Neural progenitor cell (in vitro differentiated cells): Measurements from ENCODE around the gene VWA7. TPM values are rescaled to one million over a fixed set of nuclear protein-coding genes. Genes with fewer than 3 reads are reported as not detected.

Experiments used
- DNase-seq: peaks from one replicate; pipeline ENCODE4 v3.0.0-alpha.2; 2016; ENCODE audit warnings: low spot score
- H2AFZ ChIP-seq: fragments of 200-600 bp; sonication (generic); replicated peaks from 2 replicates; pipeline ENCODE4 v1.6.1; 2016; ENCODE audit warnings: antibody characterized with exemption
- H3F3A ChIP-seq: fragments of 200-600 bp; sonication (generic); 2 replicates; pipeline ENCODE4 v1.6.1; 2016; ENCODE audit warnings: antibody characterized with exemption, low read depth
- H3K27ac ChIP-seq: fragments of 200-600 bp; sonication (generic); 2 replicates; pipeline ENCODE4 v1.5.1; 2016; ENCODE audit warnings: mild to moderate bottlenecking
- H3K27me3 ChIP-seq: fragments of 200-600 bp; sonication (generic); 2 replicates; pipeline ENCODE4 v1.6.1; 2016; ENCODE audit warnings: mild to moderate bottlenecking, moderate library complexity
- H3K36me3 ChIP-seq: fragments of 200-600 bp; sonication (generic); 2 replicates; pipeline ENCODE4 v1.5.1; 2016
- H3K4me1 ChIP-seq: fragments of 200-600 bp; sonication (generic); 2 replicates; pipeline ENCODE4 v1.6.1; 2016; ENCODE audit warnings: mixed run types
- H3K4me2 ChIP-seq: fragments of 200-600 bp; sonication (generic); 2 replicates; pipeline ENCODE4 v1.6.1; 2016
- H3K4me3 ChIP-seq: fragments of 200-600 bp; sonication (generic); 2 replicates; pipeline ENCODE4 v1.5.1; 2016
- H3K79me2 ChIP-seq: fragments of 200-600 bp; sonication (generic); 2 replicates; pipeline ENCODE4 v1.6.1; 2016; ENCODE audit warnings: low read depth
- H3K9ac ChIP-seq: fragments of 200-600 bp; sonication (generic); 2 replicates; pipeline ENCODE4 v1.6.1; 2016
- H3K9me3 ChIP-seq: fragments of 200-600 bp; sonication (generic); 2 replicates; pipeline ENCODE4 v1.5.1; 2016; ENCODE audit warnings: low read depth
- H4K20me1 ChIP-seq: fragments of 200-600 bp; sonication (generic); 2 replicates; pipeline ENCODE4 v1.6.1; 2016; ENCODE audit warnings: low read depth
- H3K27ac Mint-ChIP-seq: 3 replicates; pipeline ENCODE4 v1.8.0; 2021; ENCODE audit warnings: mixed read lengths
- H3K27me3 Mint-ChIP-seq: 2 replicates; pipeline ENCODE4 v1.8.0; 2022; ENCODE audit warnings: low read depth, mild to moderate bottlenecking, inconsistent platforms, moderate library complexity, mixed read lengths; ENCODE audit not compliant: insufficient read depth
- H3K36me3 Mint-ChIP-seq: 3 replicates; pipeline ENCODE4 v1.8.0; 2021; ENCODE audit warnings: mixed read lengths
- H3K4me1 Mint-ChIP-seq: 3 replicates; pipeline ENCODE4 v1.8.0; 2021; ENCODE audit warnings: mixed read lengths
- H3K4me3 Mint-ChIP-seq: 3 replicates; pipeline ENCODE4 v1.8.0; 2021; ENCODE audit warnings: mild to moderate bottlenecking, moderate library complexity, mixed read lengths
- H3K9me3 Mint-ChIP-seq: 3 replicates; pipeline ENCODE4 v1.8.0; 2020; ENCODE audit warnings: mixed read lengths
- EZH2 ChIP-seq: fragments of 200-600 bp; sonication (generic); IDR thresholded peaks from 2 replicates; pipeline ENCODE4 v1.6.1; 2017; ENCODE audit warnings: antibody characterized with exemption, mild to moderate bottlenecking, moderate library complexity
- EZH2phosphoT487 ChIP-seq: fragments of 200-600 bp; sonication (generic); IDR thresholded peaks from 2 replicates; pipeline ENCODE4 v1.6.1; 2017; ENCODE audit warnings: antibody characterized with exemption
- total RNA-seq: library from RNA; depleted of rRNA; stranded (reverse); fragments of >200 nt; gene quantifications from 2 replicates; pipeline ENCODE4 v1.2.3, GENCODE V29; 2015; ENCODE audit warnings: low replicate concordance
- TF ChIP-seq, protein P1 (sequence below): fragments of 200-600 bp; sonication (generic); IDR thresholded peaks from 2 replicates; pipeline ENCODE4 v1.5.1; 2017; ENCODE audit warnings: antibody characterized with exemption, mild to moderate bottlenecking

VWA7 gene
- total RNA-seq, 1 donor from 2014 or later, result 0.34 TPM

DNA sequence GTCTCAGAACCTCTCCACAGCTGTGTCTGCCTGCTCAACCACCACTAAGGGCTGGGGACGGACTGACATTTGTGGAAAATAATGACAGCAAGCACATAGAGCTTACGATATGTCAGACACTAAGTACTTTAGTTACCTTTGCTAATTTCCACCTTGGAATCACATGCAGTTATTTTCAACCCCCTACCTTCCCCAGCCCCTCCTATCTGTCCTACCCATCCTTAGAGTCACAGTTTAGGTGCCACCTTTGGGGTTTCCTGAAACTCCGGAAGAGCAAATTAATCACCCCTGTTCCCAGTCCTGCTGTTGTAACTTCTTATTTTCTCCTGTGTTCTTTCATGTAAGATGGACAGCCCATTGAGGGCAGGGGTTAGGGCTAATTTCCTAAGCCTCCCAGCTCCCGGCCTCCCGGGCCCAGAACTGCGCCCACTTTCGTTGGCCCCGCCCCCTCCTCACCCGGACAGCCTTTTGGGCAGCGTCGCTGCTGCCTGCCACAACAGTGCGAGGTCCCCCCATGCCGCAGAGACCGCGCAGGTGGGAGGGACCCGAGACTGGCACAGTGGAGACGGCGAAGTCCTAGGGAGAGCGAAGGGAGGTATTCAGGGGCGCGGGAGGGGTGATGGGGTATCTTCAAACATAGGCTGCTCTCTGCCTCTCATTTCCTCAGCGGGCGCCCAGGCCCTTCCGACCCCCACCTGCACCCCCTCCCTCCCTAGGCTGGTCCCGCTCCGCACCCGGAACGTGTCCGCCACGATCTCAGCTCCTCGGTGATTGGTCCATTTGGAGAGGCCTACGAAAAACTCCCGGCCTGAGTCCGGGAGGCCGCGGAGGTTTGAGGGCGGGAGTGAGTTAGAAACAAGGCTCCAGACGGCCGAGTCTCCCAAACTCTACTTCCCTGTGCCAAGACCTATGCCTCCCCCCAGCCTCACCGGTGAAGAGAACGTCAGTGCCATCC, 49.1 kb downstream of the VWA7 start:
- Histone ChIP-seq H3K4me1 (peaks cover 7% of the 10 kb centered on the region), H3K36me3 (peaks cover 5% of the 10 kb centered on the region), H3F3A (peaks cover 57% of the 10 kb centered on the region), H3K27ac (no peak overlapping the region), H3K9ac (no peak overlapping the region), H3K79me2 (peaks cover 19% of the 10 kb centered on the region), H3K4me3 (peak overlapping the region; percentile 99), H4K20me1 (peaks cover 24% of the 10 kb centered on the region), H3K4me2 (peak overlapping the region; percentile 86), H3K9me3 (no peaks in the 10 kb centered on the region), H2AFZ (no peak overlapping the region), H3K27me3 (no peaks in the 10 kb centered on the region)
- Mint-ChIP-seq H3K27me3 (peaks cover 10% of the 10 kb centered on the region), H3K27ac (peak overlapping the region; percentile 57), H3K36me3 (peaks cover 46% of the 10 kb centered on the region), H3K4me1 (peaks cover 39% of the 10 kb centered on the region), H3K9me3 (no peaks in the 10 kb centered on the region), H3K4me3 (peak overlapping the region; percentile 99)
- TF ChIP-seq EZH2 (no peak), EZH2phosphoT487 (no peak)
- TF ChIP-seq, protein P1, sequence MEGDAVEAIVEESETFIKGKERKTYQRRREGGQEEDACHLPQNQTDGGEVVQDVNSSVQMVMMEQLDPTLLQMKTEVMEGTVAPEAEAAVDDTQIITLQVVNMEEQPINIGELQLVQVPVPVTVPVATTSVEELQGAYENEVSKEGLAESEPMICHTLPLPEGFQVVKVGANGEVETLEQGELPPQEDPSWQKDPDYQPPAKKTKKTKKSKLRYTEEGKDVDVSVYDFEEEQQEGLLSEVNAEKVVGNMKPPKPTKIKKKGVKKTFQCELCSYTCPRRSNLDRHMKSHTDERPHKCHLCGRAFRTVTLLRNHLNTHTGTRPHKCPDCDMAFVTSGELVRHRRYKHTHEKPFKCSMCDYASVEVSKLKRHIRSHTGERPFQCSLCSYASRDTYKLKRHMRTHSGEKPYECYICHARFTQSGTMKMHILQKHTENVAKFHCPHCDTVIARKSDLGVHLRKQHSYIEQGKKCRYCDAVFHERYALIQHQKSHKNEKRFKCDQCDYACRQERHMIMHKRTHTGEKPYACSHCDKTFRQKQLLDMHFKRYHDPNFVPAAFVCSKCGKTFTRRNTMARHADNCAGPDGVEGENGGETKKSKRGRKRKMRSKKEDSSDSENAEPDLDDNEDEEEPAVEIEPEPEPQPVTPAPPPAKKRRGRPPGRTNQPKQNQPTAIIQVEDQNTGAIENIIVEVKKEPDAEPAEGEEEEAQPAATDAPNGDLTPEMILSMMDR, result no peak
- DNase-seq, result no peak

DNA sequence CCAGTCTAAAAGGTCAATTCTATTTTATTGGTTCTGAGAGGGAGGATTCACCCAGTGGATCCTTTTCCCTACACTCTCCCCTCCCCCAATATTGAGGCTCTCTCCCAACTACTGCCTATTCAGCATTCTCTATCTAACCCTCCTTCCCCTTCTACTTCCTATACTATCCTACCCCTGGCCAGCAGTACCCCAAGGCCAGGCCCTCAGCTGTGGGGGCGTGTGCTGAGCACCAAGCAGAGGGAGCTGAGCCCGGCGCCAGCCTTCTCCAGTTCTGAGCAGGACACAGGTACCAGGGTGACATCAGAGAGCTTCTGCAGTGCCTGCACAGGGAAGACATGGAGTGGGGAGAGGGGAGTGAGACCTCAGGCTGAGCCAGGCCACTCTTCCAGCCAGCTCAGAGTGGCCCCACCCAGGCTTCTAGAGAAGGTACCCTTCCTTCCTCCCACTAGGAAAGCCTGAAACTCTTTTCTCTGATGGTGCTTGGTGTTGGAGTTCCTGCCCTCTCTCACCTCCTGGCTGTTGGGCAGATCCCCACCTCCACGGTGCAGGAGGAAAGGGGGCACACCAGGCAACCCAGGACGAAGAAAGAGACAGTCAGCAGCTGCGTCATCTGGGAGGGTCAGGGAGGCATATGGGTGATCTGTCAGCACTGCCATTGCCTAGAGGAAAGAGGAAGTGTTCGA, 50.0 kb downstream of the VWA7 start:
- Mint-ChIP-seq H3K36me3 (peaks cover 44% of the 10 kb centered on the region), H3K4me1 (peaks cover 39% of the 10 kb centered on the region), H3K27ac (peak overlapping the region; percentile 57), H3K27me3 (peaks cover 10% of the 10 kb centered on the region), H3K4me3 (peak overlapping the region; percentile 78), H3K9me3 (no peaks in the 10 kb centered on the region)
- Histone ChIP-seq H3K9ac (no peak overlapping the region), H3K27ac (no peak overlapping the region), H4K20me1 (peaks cover 24% of the 10 kb centered on the region), H3K4me3 (no peak overlapping the region), H3K4me2 (no peak overlapping the region), H3K36me3 (peaks cover 5% of the 10 kb centered on the region), H3K27me3 (no peaks in the 10 kb centered on the region), H3K79me2 (peaks cover 19% of the 10 kb centered on the region), H3K4me1 (peaks cover 7% of the 10 kb centered on the region), H2AFZ (no peak overlapping the region), H3F3A (peaks cover 49% of the 10 kb centered on the region), H3K9me3 (no peaks in the 10 kb centered on the region)
- no peak for TF ChIP-seq EZH2
- TF ChIP-seq EZH2phosphoT487, result no peak
- no peak for DNase-seq

DNA sequence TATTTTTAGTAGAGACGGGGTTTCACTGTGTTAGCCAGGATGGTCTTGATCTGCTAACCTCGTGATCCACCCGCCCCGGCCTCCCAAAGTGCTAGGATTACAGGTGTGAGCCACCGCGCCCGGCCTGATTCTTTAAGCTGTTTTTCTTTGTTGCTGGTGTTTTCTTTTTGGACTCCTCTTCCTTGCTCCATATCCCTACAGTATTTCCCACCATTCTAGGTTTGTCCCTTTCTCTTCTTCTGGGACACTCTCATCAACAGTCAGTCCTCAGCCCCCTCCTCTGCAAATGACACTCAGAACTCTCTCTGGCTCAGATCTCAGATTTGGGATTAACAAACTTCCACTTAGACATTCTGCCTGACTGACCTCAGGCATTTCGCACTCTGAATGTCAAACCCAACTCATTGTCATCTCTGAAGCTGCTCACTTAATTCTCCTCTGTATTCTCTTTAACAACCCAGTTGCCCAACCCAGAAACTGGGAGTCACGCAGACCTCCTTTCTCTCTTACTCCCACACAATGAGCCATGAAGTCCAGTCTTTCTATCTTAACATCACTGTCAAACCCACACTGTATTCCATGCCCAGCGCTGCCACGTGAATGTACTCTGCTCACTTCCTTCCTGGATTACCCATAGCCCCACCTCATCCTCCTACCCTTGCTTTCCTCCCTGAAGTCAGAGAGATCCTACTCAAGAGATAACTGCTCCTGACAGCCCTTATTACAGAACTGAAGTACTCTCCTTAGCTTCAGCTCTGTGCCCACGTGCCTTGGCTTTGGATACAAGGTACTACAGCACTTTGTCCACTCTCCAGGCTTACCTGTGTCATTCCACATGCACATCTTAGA, 51.4 kb downstream of the VWA7 start:
- DNase-seq, result no peak
- Mint-ChIP-seq H3K27me3 (peaks cover 15% of the 10 kb centered on the region), H3K27ac (no peak overlapping the region), H3K36me3 (peaks cover 38% of the 10 kb centered on the region), H3K4me3 (peak overlapping the region; percentile 38), H3K4me1 (peaks cover 35% of the 10 kb centered on the region), H3K9me3 (no peaks in the 10 kb centered on the region)
- Histone ChIP-seq H3K27me3 (no peaks in the 10 kb centered on the region), H3K79me2 (peaks cover 19% of the 10 kb centered on the region), H4K20me1 (peaks cover 22% of the 10 kb centered on the region), H3K9me3 (no peaks in the 10 kb centered on the region), H3K4me3 (no peak overlapping the region), H2AFZ (no peak overlapping the region), H3K27ac (no peak overlapping the region), H3K4me2 (no peak overlapping the region), H3F3A (peaks cover 34% of the 10 kb centered on the region), H3K4me1 (peaks cover 7% of the 10 kb centered on the region), H3K9ac (no peak overlapping the region), H3K36me3 (no peaks in the 10 kb centered on the region)
- TF ChIP-seq EZH2, result no peak
- TF ChIP-seq, protein P1, result no peak
- no peak for TF ChIP-seq EZH2phosphoT487
